SK-MEL-5 (cell line): ENCODE results near the gene STARD9. TPM values are rescaled to one million over a fixed set of nuclear protein-coding genes. Genes with fewer than 3 reads are reported as not detected.

ENCODE experiments used
- DNase-seq: peaks from one replicate; pipeline ENCODE4 v3.0.0-alpha.2; 2016; ENCODE audit warnings: low read depth, low spot score
- in situ Hi-C: cut with HindIII; loops from 2 replicates; pipeline ENCODE4 v1.10.0; 2016; ENCODE audit warnings: low sequenced_read_pairs, high pct_unique_total_duplicates, low pct_unique_long_range_greater_than_20kb
- total RNA-seq: library from RNA; depleted of rRNA; stranded (reverse); fragments of >200 nt; shearing (Covaris generic); gene quantifications from 2 replicates; pipeline ENCODE4 v1.2.3, GENCODE V29; 2014

The STARD9 gene
- total RNA-seq, 1 experiment from 2014 or later: 2.1 TPM

DNA sequence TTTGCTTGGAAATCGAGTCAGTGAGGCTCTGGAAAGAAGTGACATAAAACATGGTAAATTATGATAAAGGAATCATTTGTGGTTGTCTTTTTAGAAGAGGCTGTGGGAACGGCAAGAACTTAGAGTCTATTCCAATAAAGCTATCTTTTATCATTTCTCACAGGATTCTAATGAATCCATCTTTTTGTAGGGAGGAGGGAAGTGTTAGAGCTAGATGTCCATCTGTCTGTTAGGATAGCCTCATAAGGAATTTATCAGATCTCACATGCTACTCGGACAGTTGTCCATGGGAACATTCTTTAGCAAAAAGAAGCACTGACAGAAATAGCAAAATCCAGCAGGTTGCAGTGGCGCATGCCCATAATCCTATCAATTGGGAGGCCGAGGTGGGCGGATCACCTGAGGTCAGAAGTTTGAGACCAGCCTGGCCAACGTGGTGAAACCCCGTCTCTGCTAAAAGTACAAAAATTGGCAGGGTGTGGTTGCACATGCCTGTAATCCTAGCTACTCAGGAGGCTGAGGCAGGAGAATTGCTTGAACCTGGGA lies 37.0 kb downstream of the STARD9 start:
- in situ Hi-C loops: no loop called here
- DNase-seq: no peak

DNA sequence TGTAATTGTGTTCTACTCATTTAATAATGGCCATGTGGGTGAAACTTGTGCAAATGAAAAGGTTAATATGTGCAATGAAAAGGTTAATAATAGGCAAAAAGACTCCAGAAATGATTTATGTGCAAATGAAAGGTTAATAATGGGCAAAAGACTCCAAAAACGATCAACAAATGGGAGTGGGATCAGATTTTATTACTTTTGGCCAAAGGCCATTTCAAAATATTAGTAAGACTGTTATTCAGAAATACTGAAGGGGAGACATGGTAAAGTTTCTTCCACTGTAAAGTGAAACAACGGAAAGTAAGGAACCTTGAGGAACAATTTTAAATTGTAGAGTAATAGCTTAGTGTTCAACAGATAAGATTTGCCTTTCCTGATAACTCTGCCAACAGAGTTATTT lies 40.7 kb downstream of the STARD9 start:
- DNase-seq: no peak
- in situ Hi-C loops: no loop called here

DNA sequence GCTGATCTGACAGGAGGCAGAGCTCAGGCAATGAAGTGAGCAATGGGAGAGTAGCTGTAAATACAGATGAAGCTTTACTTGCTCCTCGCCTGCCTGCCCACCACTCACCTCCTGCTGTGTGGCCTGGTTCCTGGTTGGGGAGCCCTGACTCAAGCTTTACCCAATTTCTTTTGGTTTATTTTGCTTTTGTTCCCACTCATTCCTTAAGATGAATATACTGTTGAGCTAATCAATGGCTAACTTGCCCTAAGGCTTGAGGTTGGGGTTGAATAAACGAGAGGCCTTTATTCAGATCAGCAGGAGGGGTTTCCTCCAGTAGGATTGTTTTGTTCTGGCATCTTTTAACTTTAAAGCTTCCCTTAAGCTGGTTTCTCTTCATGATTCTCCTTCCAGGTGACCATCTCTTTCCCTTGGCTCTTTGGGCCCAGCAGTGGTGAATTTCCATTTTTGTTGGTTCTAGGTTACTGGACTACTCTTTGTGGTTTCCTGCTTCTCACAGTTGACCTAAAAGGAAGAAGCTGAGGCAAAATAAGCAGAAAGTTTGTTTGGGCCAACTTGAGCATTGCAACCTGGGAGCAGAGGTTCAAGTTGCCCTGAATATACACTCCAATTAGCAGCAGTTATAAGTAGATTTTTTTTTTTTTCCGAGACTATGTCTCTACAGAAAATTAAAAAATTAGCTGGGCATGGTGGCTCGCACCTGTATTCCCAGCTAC lies 44.4 kb downstream of the STARD9 start:
- DNase-seq: no peak
- in situ Hi-C loops: no loop called here

DNA sequence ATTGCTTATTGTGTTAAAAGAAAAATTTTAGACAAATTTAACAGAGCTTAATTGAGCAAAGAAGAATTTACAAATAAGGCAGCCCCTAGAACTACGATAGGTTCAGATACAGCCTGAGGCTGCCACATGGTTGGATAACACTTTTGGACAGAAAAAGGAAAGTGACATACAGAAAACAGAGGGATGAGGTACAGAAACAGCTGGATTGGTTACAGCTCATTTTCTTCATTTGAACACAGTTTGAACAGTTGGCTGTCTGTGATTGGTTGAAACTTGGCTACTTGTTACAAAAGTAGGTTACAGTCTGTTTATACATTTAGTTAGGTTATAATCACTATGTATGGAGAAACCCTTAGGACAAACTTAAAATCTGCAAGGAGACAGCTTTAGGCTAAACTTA lies 46.0 kb downstream of the STARD9 start:
- DNase-seq: no peak
- in situ Hi-C loops: no loop called here

DNA sequence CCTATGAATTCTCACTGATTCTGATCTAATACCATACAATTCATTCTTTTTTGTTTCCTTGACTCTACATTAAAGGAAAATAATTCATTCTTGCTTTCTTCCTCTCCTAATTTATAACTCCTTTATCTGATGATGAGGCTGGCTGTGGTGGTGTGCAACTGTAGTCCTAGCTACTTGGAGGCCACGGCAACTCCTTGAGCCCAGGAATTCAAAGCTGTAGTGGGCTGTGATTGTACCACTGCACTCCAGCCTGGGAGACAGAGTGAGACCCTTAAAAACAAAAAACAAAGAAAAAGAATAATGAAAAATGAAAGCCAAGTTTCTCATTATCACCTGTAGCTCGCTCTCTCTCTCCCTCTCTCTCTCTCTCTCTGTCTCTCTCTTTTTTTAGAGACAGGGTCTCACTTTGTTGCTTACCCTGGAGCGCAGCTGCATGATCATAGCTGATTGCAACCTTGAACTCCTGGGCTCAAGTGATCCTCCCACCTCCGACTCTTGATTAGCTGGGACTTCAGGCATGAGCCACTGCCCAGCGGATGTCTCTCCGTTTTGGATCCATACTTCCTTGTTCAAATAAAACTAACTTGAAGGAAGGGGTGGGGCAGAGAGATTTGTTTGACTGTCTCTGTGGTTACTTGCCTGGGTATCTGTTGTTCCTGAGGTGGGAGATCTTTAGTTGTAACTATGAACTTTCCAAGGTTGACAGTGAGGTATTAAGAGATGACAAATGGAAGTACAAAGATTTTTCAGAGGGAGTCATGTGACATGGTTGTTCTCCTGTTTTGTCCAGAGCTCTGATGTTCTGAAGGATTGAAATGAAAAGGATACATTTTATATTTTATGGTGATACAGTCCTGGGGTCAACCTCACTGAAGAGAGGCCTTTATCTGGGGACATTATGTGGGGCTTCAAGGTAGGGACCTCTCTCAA lies 46.9 kb downstream of the STARD9 start:
- DNase-seq: no peak
- in situ Hi-C loops: no loop called here

DNA sequence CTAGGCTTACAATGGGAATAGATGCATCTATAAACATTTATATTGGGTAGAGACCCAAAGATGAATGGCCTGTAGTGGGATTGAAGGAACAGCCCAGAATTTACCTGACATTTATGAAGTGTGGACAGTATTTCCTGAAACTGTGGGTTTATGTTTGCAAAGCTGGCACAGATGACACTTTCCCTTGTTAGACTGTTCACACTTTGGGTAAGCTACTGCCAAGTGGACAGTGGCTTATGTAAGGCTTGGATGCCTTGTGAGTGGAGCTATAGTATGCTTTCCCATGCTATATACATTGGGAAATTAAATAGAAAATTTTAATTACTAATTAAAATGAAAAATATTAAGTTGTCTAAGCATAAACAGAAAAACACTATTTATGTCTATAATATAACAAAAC lies 48.5 kb downstream of the STARD9 start:
- DNase-seq: no peak
- in situ Hi-C loops: no loop called here

DNA sequence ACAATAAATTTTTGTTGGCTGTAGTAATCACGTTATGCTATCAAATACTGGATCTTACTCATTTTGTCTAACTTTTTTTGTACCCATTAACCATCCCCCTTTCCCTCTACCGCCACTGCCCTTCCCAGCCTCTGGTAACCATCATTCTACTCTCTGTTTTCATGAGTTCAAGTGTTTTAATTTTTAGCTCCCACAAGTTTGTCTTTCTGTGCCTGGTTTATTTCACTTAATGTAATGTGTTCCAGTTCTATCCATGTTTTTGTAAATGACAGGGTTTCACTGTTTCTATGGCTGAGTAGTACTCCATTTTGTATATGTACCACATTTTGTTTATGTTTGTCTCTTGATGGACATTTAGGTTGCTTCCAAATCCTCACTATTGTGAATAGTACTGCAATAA lies 52.1 kb downstream of the STARD9 start:
- in situ Hi-C loops: no loop called here
- no peak for DNase-seq

DNA sequence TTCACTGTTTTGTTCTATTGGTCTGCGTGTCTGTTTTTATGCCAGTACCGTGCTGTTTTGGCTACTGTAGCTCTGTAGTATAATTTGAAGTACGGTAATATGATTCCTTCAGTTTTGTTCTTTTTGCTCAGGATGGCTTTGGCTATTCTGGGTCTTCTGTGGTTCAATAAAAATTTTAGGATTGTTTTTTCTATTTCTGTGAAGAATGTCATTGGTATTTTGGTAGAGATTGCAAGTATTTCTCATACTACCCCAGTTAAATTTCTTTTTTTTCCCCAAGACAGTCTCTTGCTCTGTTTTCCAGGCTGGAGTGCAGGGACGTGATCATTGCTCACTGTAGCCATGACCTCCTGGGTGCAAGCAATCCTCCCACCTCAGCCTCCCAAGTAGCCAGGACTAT lies 53.4 kb downstream of the STARD9 start:
- in situ Hi-C loops: no loop called here
- DNase-seq: no peak

DNA sequence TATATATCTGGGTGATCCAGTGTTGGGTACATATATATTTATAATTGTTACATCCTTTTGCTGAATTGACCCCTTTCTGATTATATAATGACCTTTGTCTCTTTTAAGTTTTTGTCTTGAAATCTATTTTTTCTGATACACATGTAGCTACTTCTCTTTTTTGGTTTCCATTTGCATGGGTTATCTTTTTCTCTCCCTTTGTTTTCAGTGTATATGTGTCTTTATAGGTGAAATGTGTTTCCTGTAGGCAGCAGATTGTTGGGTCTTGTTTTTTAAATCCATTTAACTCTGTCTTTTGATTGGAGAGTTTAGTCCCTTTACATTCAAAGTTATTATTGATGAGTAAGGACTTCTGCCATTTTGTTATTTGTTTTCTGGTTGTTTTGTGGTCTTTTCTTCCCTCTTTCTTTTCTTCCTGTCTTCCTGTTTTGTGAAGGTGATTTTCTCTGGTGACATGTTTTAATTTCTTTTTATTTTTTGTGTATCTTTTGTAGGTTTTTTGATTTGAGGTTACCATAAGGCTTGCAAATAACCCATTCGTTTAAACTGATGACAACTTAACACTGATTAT lies 56.8 kb downstream of the STARD9 start:
- in situ Hi-C loops: no loop called here
- no peak for DNase-seq

DNA sequence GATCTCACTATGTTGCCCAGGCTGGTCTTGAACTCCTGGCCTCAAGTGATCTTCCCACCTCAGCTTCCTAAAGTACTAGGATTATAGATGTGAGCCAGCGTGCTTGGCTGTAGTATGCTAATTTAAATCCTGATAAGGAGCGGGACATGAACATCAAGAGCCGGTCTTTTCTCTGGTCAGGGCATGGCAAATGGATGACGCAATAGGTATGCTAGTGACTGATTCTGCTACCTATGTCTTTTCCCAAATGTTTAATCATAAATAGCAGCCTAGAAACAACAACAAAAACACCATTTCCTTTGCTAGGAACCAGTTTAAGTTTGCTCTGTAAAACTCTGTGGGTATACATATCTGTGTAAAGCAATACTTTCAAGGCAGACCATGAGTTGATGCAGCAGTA lies 64.7 kb downstream of the STARD9 start:
- DNase-seq: no peak
- in situ Hi-C loops: no loop called here

DNA sequence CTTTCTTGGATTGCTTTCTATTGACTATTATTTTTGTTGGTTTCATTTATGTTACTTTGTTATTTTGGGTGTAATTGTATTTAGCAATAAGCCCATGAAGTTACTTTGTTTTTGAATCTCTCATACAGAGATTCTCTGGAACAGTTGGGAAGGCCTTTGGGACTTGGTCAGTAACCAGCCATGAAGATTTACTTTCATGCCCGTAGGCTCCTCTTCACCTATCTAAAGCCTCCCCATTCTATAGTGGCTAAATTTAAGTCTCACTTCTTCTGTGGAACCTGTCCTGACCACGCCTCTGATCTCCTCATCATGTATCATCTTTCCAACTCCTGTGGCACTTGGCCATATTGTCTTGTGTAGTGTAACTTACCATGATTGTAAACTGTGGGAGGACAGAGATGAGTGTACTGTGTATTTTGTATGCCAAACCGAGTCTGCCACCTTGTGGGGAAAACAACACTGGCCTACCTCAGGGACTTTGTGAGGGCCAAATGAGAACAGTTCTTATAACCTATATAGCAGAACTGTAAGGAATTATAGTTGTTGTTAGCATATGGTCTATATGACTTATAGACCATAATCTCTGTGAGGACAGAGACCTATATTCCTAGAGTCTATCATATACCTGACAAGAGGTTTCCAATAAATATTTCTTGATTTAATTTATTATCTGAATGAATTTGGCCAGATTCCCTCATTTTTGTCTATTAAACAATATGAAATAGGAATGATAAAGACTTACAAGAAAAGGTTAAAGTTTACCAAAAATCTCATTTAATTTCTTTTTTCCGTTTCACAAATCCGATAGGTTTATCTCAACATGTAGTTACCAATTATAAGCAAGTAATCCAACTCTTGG lies 75.0 kb downstream of the STARD9 start:
- in situ Hi-C loops: no loop called here
- DNase-seq: peak; percentile 85

DNA sequence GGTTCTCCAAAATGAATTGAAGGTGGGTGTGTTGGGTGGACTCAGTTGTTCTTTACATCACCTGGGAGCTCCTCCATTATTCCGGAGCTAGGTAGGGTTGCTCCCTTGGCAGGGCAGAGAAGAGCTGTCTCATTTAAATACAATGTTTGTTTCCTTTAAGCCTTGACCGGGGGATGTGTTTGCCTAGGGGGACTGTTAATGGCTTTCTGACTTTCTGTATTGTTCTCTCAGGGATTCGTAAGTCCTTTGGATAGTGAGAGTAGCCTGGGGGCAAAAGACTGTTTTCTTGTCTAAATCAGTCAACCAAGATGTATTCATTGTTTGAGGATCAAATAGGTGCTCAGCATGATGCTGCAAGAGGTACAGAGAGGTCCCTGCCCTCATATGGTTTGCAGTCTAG lies 90.4 kb downstream of the STARD9 start:
- in situ Hi-C loops: no loop called here
- DNase-seq: no peak

DNA sequence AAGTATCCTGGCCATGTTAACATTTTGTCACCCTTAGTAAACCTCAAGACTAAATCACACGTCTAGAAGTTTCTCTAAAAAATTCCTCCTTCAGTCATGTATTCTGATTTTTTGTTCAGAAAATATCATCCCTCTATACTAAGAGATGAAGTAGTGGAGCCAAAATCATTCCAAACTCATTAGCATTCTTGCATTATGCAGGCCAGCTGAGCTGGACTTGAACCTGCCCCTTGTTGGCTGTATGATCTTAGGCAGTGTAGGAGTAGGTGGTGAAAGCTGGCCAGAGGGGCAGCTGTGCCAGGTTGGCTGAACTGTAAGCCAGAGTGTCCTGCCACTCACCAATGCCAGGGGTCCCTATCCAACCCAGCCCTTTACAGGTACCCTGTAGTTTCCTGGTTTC lies 92.4 kb downstream of the STARD9 start:
- in situ Hi-C loops: no loop called here
- DNase-seq: no peak

DNA sequence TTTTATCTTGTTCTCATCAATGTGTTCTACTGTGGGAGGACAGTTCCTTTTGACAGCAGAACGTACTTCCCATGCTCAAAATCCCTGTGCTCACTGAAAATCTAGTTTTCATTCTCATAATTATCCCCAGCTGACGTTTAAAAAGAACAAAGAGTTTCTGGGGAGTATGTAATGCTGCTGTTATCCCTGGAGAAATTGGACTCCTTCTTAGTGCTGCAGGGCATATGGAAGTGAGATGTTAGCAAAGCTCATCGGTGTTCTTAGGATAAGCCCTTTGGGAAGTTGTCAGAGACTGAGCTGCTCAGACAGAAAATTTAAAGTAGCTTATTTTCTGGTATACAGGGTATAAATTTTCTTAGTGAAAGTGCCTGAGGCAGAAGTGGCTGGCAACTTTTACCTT lies 95.0 kb downstream of the STARD9 start:
- in situ Hi-C loops: no loop called here
- no peak for DNase-seq

DNA sequence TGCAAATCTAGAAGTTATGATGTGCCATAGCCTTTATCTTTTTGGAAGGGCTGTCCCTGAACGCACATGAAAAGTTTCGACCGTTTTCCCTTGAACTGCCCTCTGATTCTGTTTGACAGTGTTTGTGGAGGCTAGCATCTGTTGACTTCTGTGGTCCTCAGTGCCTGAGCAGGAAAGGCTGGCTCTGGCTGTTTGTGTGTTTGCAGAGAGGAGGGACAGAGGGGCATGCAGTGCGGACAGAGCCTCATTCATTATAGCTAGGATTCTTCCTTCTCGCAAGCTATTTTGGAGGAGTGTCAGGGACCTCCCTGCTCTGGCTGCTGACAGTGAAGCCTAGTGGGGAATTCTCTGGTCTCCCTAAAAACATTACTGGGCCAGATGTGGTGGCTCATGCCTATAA lies 97.0 kb downstream of the STARD9 start:
- no peak for DNase-seq
- in situ Hi-C loops: no loop called here

DNA sequence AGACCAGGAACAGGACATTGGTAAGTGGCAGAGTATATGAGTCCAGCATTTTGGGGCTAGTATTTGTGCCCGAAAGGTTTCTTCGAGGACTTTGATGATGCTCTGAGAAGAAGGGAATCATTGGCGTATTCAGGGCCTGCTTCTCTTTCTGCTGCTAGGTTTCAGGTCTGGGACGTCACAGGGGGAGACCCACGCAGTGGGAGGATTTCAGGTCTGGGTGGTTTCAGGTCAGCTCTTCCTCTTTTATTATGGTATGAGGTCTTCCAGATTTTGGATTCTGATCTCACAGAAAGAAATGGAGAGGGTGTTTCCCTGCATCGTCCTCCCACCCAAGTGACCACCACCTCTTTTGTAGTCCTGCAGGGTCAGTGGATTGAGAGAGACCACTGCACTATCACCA lies 99.1 kb downstream of the STARD9 start:
- no peak for DNase-seq
- in situ Hi-C loops: no loop called here

DNA sequence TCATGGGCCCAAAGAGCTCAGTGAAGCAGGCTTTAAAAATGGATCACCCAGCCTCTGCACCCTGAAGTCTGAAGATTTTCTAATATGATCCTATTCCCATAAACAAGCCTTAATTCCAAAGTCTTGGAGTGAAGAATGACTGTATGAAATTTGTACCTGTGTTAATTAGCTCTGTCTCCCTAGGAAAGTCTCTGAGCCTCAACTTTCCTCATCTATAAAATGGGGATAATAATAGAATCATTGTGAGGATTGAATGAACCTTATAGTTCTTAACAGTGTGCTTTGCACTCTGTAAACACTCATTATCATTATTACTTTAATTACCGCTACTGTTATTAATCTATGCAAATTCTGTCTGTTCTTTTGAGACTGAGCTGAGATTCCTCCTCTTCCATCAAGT lies 99.6 kb downstream of the STARD9 start:
- in situ Hi-C loops: no loop called here
- no peak for DNase-seq
